Parathyroid adenoma (tissue), 2 donors: ENCODE data around the gene SOCS1.

Source experiments
- H2AFZ ChIP-seq: fragments of 300-600 bp; sonication (generic); one replicate; pipeline ENCODE4 v1.7.0; 2017; ENCODE audit warnings: antibody characterized with exemption, mild to moderate bottlenecking
- H3K27ac ChIP-seq: fragments of 300-600 bp; sonication (generic); one replicate; pipeline ENCODE4 v1.7.0; 2017
- H3K27me3 ChIP-seq: fragments of 300-600 bp; sonication (generic); one replicate; pipeline ENCODE4 v1.7.0; 2017; ENCODE audit warnings: low read length; ENCODE audit not compliant: control insufficient read depth, insufficient read depth
- H3K36me3 ChIP-seq: fragments of 300-600 bp; sonication (generic); one replicate; pipeline ENCODE4 v1.7.0; 2017; ENCODE audit warnings: low read length; ENCODE audit not compliant: control insufficient read depth, insufficient read depth
- H3K4me1 ChIP-seq: fragments of 300-600 bp; sonication (generic); one replicate; pipeline ENCODE4 v1.7.0; 2017; ENCODE audit warnings: control low read depth
- H3K4me2 ChIP-seq: fragments of 300-600 bp; sonication (generic); one replicate; pipeline ENCODE4 v1.7.0; 2017; ENCODE audit warnings: low read length
- H3K4me3 ChIP-seq: fragments of 300-600 bp; sonication (generic); one replicate; pipeline ENCODE4 v1.7.0; 2017; ENCODE audit warnings: low read depth, low read length
- H3K79me2 ChIP-seq: fragments of 300-600 bp; sonication (generic); one replicate; pipeline ENCODE4 v1.7.0; 2017; ENCODE audit warnings: control low read depth
- H3K9ac ChIP-seq: fragments of 300-600 bp; sonication (generic); one replicate; pipeline ENCODE4 v1.7.0; 2017; ENCODE audit warnings: mild to moderate bottlenecking
- H3K9me3 ChIP-seq: fragments of 300-600 bp; sonication (generic); one replicate; pipeline ENCODE4 v1.7.0; 2017; ENCODE audit warnings: low read length; ENCODE audit not compliant: control insufficient read depth
- TF ChIP-seq, protein P1 (sequence below): fragments of 300-600 bp; sonication (generic); IDR thresholded peaks from one replicate; pipeline ENCODE4 v1.7.0; 2017; ENCODE audit warnings: antibody characterized with exemption, mild to moderate bottlenecking
- donor health status: primary hyperparathyroidism.

Gene SOCS1

DNA sequence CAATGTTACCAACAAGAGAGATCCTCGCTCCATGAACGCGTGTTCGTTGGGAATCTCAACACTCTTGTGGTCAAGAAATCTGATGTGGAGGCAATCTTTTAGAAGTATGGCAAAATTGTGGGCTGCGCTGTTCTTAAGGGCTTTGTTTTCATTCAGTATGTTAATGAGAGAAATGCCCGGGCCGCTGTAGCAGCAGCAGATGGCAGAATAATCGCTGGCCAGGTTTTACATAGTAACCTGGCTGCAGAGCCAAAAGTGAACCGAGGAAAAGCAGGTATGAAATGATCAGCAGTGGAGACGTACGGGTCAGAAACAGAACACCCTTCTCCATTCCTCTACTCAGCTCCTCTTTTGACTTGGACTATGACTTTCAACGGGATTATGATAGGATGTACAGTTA lies 13.3 kb downstream of the SOCS1 start:
- Histone ChIP-seq H3K27ac (no peak overlapping the region), H3K36me3 (no peaks in the 10 kb centered on the region), H3K4me1 (no peaks in the 10 kb centered on the region), H3K9me3 (no peaks in the 10 kb centered on the region), H2AFZ (no peak overlapping the region), H3K9ac (no peak overlapping the region), H3K79me2 (no peaks in the 10 kb centered on the region), H3K4me3 (no peak overlapping the region), H3K4me2 (no peak overlapping the region), H3K27me3 (no peaks in the 10 kb centered on the region)
- TF ChIP-seq, protein P1, sequence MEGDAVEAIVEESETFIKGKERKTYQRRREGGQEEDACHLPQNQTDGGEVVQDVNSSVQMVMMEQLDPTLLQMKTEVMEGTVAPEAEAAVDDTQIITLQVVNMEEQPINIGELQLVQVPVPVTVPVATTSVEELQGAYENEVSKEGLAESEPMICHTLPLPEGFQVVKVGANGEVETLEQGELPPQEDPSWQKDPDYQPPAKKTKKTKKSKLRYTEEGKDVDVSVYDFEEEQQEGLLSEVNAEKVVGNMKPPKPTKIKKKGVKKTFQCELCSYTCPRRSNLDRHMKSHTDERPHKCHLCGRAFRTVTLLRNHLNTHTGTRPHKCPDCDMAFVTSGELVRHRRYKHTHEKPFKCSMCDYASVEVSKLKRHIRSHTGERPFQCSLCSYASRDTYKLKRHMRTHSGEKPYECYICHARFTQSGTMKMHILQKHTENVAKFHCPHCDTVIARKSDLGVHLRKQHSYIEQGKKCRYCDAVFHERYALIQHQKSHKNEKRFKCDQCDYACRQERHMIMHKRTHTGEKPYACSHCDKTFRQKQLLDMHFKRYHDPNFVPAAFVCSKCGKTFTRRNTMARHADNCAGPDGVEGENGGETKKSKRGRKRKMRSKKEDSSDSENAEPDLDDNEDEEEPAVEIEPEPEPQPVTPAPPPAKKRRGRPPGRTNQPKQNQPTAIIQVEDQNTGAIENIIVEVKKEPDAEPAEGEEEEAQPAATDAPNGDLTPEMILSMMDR = no peak

DNA sequence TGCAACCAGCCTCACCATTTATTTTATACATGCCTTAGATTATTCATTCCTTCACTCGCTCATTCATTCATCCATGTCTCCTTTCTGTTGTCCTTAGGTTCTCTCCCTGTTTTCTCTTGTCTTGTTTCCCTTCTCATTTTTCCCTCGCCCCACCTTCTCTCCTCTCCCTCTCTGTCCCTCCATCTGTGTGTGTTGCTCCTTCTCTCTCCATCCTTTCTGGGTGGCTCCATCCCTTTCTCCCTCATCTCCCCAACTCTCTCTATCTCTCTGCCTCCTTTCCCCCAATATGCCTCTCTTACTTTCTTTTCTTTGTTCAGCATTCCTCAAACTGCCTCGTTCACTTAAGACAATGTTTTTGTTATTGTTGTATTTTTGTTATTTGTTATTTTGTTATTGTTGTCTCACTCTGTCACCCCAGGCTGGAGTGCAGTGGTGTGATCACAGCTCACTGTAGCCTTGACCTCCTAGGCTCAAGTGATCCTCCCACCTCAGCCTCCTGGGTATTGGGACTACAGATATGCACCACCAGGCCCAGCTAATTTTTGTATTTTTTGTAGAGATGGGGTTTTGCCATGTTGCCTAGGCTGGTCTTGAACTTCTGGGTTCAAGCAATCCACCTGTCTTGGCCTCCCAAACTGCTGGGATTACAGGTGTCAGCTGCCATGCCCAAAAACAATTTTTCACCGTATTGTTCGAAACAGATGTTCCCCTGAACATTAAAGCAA lies 14.4 kb downstream of the SOCS1 start:
- TF ChIP-seq, protein P1 = no peak
- Histone ChIP-seq H3K27me3 (no peaks in the 10 kb centered on the region), H3K4me1 (no peaks in the 10 kb centered on the region), H3K36me3 (no peaks in the 10 kb centered on the region), H3K27ac (no peak overlapping the region), H3K4me2 (no peak overlapping the region), H3K9ac (no peak overlapping the region), H3K4me3 (no peak overlapping the region), H3K79me2 (no peaks in the 10 kb centered on the region), H3K9me3 (no peaks in the 10 kb centered on the region), H2AFZ (no peak overlapping the region)

GRCh38 chr16:11240636-11241473 lies 15.1 kb downstream of the SOCS1 start:
- Histone ChIP-seq H2AFZ (peak overlapping the region; percentile 45), H3K27ac (no peak overlapping the region), H3K9me3 (no peaks in the 10 kb centered on the region), H3K36me3 (no peaks in the 10 kb centered on the region), H3K4me3 (no peak overlapping the region), H3K9ac (no peak overlapping the region), H3K79me2 (no peaks in the 10 kb centered on the region), H3K4me2 (no peak overlapping the region), H3K27me3 (no peaks in the 10 kb centered on the region), H3K4me1 (no peaks in the 10 kb centered on the region)
- TF ChIP-seq, protein P1 = no peak

DNA sequence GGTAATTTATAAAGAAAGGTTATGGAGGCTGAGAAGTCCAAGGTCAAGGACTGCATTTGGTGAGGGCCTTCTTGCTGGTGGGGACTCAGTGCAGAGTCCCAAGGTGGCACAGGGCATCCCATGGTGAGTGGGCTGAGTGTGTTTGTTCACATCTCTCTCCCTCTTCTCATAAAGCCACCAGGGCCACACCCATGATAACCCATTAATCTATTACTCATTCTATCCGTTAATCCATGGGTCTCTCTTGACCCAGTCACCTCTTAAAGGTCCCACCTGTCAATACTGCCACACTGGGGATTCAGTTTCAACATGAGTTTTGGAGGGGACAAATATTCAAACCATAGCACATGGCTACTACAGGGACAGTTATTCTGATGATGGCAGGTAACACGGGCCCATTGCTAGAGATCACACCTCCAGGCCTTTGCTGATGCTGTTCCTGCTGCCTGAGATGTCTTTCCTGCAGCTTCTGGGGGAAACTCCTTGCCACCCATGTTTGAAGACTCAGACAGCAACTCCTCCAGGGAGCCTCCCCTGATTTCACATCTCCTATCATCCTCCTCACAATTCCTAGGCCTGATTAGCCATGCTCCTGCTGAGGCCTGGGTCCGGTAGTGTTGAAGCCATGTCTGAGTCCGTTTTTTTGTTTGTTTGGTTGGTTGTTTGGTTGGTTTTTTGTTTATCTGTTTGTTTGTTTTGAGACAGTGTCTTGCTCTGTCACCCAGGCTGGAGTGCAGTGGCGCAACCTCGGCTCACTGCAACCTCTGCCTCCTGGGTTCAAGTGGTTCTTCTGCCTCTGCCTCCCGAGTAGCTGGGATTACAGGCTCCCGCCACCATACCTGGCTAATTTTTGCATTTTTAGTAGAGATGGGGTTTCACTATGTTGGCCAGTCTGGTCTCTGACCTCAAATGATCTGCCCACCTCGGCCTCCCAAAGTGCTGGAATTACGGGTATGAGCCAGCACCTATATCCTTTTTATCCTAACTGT lies 16.1 kb downstream of the SOCS1 start:
- H3K9ac ChIP-seq = no peak overlapping the region
- no peaks in the 10 kb centered on the region for H3K27me3 ChIP-seq
- H3K79me2 ChIP-seq = no peaks in the 10 kb centered on the region
- H3K9me3 ChIP-seq = no peaks in the 10 kb centered on the region
- H2AFZ ChIP-seq = no peak overlapping the region
- no peaks in the 10 kb centered on the region for H3K4me1 ChIP-seq
- TF ChIP-seq, protein P1 = no peak
- H3K4me3 ChIP-seq = no peak overlapping the region
- no peak overlapping the region for H3K27ac ChIP-seq
- H3K4me2 ChIP-seq = no peak overlapping the region
- H3K36me3 ChIP-seq = no peaks in the 10 kb centered on the region
